ENCODE measurements around the gene RIBC2.
"Not testable (repeated sequence)": the region's sequence is repeated elsewhere in the genome, so short reads cannot be mapped to it uniquely, and the experiment has no call there.

The RIBC2 gene

GRCh38 chr22:45450921-45451651, 37.6 kb downstream of the RIBC2 start:
- DNase-seq, result no peak

GRCh38 chr22:45451972-45452371, 38.5 kb downstream of the RIBC2 start:
- DNase-seq, result no peak

GRCh38 chr22:45452565-45453379, 39.3 kb downstream of the RIBC2 start:
- no peak for DNase-seq

- DNase-seq, result no peak
Measured at GRCh38 chr22:45453764-45454163, 40.3 kb downstream of the RIBC2 start.

- DNase-seq, result no peak
Measured at GRCh38 chr22:45454275-45454674, 40.8 kb downstream of the RIBC2 start.

- DNase-seq, result no peak
Measured at GRCh38 chr22:45455212-45455611, 41.7 kb downstream of the RIBC2 start.

GRCh38 chr22:45455621-45456020, 42.1 kb downstream of the RIBC2 start:
- no peak for DNase-seq

- DNase-seq, result no peak
Measured at GRCh38 chr22:45456811-45457210, 43.3 kb downstream of the RIBC2 start.

GRCh38 chr22:45458532-45458931, 45.0 kb downstream of the RIBC2 start:
- DNase-seq, result no peak

GRCh38 chr22:45459235-45459634, 45.7 kb downstream of the RIBC2 start:
- DNase-seq, result no peak

- no peak for DNase-seq
Measured at GRCh38 chr22:45460288-45461109, 47.0 kb downstream of the RIBC2 start.

GRCh38 chr22:45462034-45462655, 48.7 kb downstream of the RIBC2 start:
- no peak for DNase-seq

GRCh38 chr22:45463691-45464090, 50.2 kb downstream of the RIBC2 start:
- not testable (repeated sequence) for DNase-seq

GRCh38 chr22:45465633-45466032, 52.1 kb downstream of the RIBC2 start:
- DNase-seq, result no peak

- DNase-seq, result no peak
Measured at GRCh38 chr22:45468872-45469271, 55.4 kb downstream of the RIBC2 start.

GRCh38 chr22:45469281-45470073, 56.0 kb downstream of the RIBC2 start:
- no peak for DNase-seq

GRCh38 chr22:45470871-45471270, 57.4 kb downstream of the RIBC2 start:
- no peak for DNase-seq

- no peak for DNase-seq
Measured at GRCh38 chr22:45472426-45472825, 58.9 kb downstream of the RIBC2 start.

GRCh38 chr22:45473626-45474237, 60.2 kb downstream of the RIBC2 start:
- no peak for DNase-seq

GRCh38 chr22:45475063-45475747, 61.7 kb downstream of the RIBC2 start:
- no peak for DNase-seq

All from GF-D8 (cell line).